Breast epithelium (tissue), 4 donors: Measurements from ENCODE around the gene TNP1. TPM values are rescaled to one million over a fixed set of nuclear protein-coding genes. Genes with fewer than 3 reads are reported as not detected.

Experiments
- DNase-seq, 2 donors: peaks; one replicate each; pipeline ENCODE4 v3.0.0-alpha.2; 2019; ENCODE audit warnings: low spot score in 2 of 2
- H3K27ac ChIP-seq, 2 donors: fragments of 200-600 bp; sonication (generic) in 1 of 2; one replicate each; pipeline ENCODE4 v1.5.1; 2016 to 2019; ENCODE audit warnings: mild to moderate bottlenecking in 1 of 2
- H3K27me3 ChIP-seq, 2 donors: fragments of 200-600 bp; sonication (generic) in 1 of 2; one replicate each; pipeline versions ENCODE4 v1.5.1 to v1.6.0; 2017 to 2019; ENCODE audit warnings: control low read depth in 1 of 2, mild to moderate bottlenecking in 1 of 2
- H3K36me3 ChIP-seq: fragments of 200-600 bp; one replicate; pipeline ENCODE4 v1.5.1; 2019
- H3K4me1 ChIP-seq, 2 donors: fragments of 200-600 bp; sonication (generic); one replicate each; pipeline ENCODE4 v1.5.1; 2016 to 2019; ENCODE audit warnings: control low read depth in 1 of 2
- H3K4me3 ChIP-seq, 3 donors: fragments of 200-600 bp; sonication (generic); 1 replicate in 2 of 3; 2 replicates in 1 of 3; pipeline ENCODE4 v1.5.1; 2016 to 2019; ENCODE audit warnings: mild to moderate bottlenecking in 3 of 3, moderate library complexity in 2 of 3
- H3K9me3 ChIP-seq, 2 donors: fragments of 200-600 bp; sonication (generic) in 1 of 2; one replicate each; pipeline ENCODE4 v1.5.1; 2016 to 2019; ENCODE audit warnings: control low read depth in 1 of 2
- CTCF ChIP-seq, 3 donors: fragments of 450-650 bp; IDR thresholded peaks; one replicate each; pipeline ENCODE4 v1.5.1; 2016 to 2017; ENCODE audit warnings: antibody characterized with exemption in 3 of 3, mild to moderate bottlenecking in 3 of 3, moderate library complexity in 3 of 3
- POLR2A ChIP-seq: fragments of 450-650 bp; IDR thresholded peaks from one replicate; pipeline ENCODE4 v1.6.1; 2016; ENCODE audit warnings: antibody characterized with exemption, mild to moderate bottlenecking, moderate library complexity
- POLR2AphosphoS5 ChIP-seq, 3 donors: sonication (generic); formaldehyde crosslinking; IDR thresholded peaks; one replicate each; pipeline ENCODE4 v1.6.1; 2017; ENCODE audit warnings: antibody characterized with exemption in 3 of 3
- intact Hi-C: fragments of 100-400 bp; cut with DNase I; formaldehyde crosslinking; loops from one replicate; pipeline ENCODE4 v1.15.1; 2023; ENCODE audit warnings: low total_unique reads
- total RNA-seq, 3 donors: library from RNA; depleted of rRNA; stranded (reverse); fragments of >200 nt; gene quantifications; one replicate each; pipeline ENCODE4 v1.1.0, GENCODE V29; 2016

TNP1 gene
- total RNA-seq, 3 donors from 2014 or later = not detected

GRCh38 chr2:216903470-216903869 lies 43.6 kb upstream of the TNP1 start:
- H3K27ac ChIP-seq = no peak overlapping the region
- H3K4me1 ChIP-seq = no peaks in the 10 kb centered on the region
- H3K27me3 ChIP-seq = no peaks in the 10 kb centered on the region
- no peak for TF ChIP-seq POLR2A
- TF ChIP-seq POLR2AphosphoS5 (IDR thresholded peaks at IDR 0.05) = no peak
- TF ChIP-seq CTCF (IDR thresholded peaks at IDR 0.05) = no peak
- no peak for DNase-seq
- intact Hi-C loops = no loop called here
- peaks cover 0 to 10% of the 10 kb centered on the region in 2 donors for H3K9me3 ChIP-seq
- no peaks in the 10 kb centered on the region for H3K36me3 ChIP-seq
- no peak overlapping the region for H3K4me3 ChIP-seq

GRCh38 chr2:216901273-216901672 lies 41.4 kb upstream of the TNP1 start:
- H3K4me3 ChIP-seq = no peak overlapping the region
- DNase-seq = no peak
- no peaks in the 10 kb centered on the region for H3K4me1 ChIP-seq
- TF ChIP-seq CTCF (IDR thresholded peaks at IDR 0.05) = no peak
- TF ChIP-seq POLR2A = no peak
- TF ChIP-seq POLR2AphosphoS5 (IDR thresholded peaks at IDR 0.05) = no peak
- intact Hi-C loops = no loop called here
- peaks cover 0 to 10% of the 10 kb centered on the region in 2 donors for H3K9me3 ChIP-seq
- H3K27me3 ChIP-seq = no peaks in the 10 kb centered on the region
- no peaks in the 10 kb centered on the region for H3K36me3 ChIP-seq
- H3K27ac ChIP-seq = no peak overlapping the region

- intact Hi-C loops = no loop called here
- Histone ChIP-seq H3K9me3 (peaks cover 0 to 10% of the 10 kb centered on the region in 2 donors), H3K4me3 (no peak overlapping the region), H3K27ac (no peak overlapping the region), H3K27me3 (no peaks in the 10 kb centered on the region), H3K4me1 (no peaks in the 10 kb centered on the region), H3K36me3 (no peaks in the 10 kb centered on the region)
- TF ChIP-seq POLR2AphosphoS5 (IDR thresholded peaks at IDR 0.05) (no peak), CTCF (IDR thresholded peaks at IDR 0.05) (no peak), POLR2A (no peak)
- no peak for DNase-seq
These were observed 40.5 kb upstream of the TNP1 start for GRCh38 chr2:216900406-216900805.

- H3K9me3 ChIP-seq = peaks cover 0 to 4% of the 10 kb centered on the region in 2 donors
- TF ChIP-seq CTCF (IDR thresholded peaks at IDR 0.05) (no peak), POLR2A (no peak), POLR2AphosphoS5 (IDR thresholded peaks at IDR 0.05) (no peak)
- H3K4me3 ChIP-seq = no peak overlapping the region
- no peak overlapping the region for H3K27ac ChIP-seq
- H3K27me3 ChIP-seq = no peaks in the 10 kb centered on the region
- intact Hi-C loops = no loop called here
- no peaks in the 10 kb centered on the region for H3K4me1 ChIP-seq
- H3K36me3 ChIP-seq = no peaks in the 10 kb centered on the region
- DNase-seq = no peak
These were observed 37.8 kb upstream of the TNP1 start for GRCh38 chr2:216897561-216898203.

- DNase-seq = no peak
- no peak overlapping the region for H3K27ac ChIP-seq
- intact Hi-C loops = no loop called here
- no peaks in the 10 kb centered on the region for H3K36me3 ChIP-seq
- no peaks in the 10 kb centered on the region for H3K27me3 ChIP-seq
- TF ChIP-seq POLR2A = no peak
- no peak for TF ChIP-seq CTCF (IDR thresholded peaks at IDR 0.05)
- no peak overlapping the region for H3K4me3 ChIP-seq
- H3K9me3 ChIP-seq = no peaks in the 10 kb centered on the region
- no peaks in the 10 kb centered on the region for H3K4me1 ChIP-seq
These were observed 30.3 kb upstream of the TNP1 start for GRCh38 chr2:216890138-216890537.
